Mucosa of gallbladder (tissue), 1 donor: ENCODE results near the gene GTF2IRD1. TPM values are rescaled to one million over a fixed set of nuclear protein-coding genes. Genes with fewer than 3 reads are reported as not detected.

Experiments
- total RNA-seq: library from RNA; stranded (reverse); gene quantifications from one replicate; pipeline ENCODE4 v1.2.1, GENCODE V29; 2021
- donor health status: DM: no; HTN: no; CAD: no.

The GTF2IRD1 gene
- total RNA-seq, 1 donor from 2014 or later: 28.9 TPM

Other genes with a start within 250 kb of the GTF2IRD1 start
- 25.1 TPM for gene LAT2, start 243.9 kb upstream of the GTF2IRD1 start, total RNA-seq
- 19.6 TPM for gene RFC2, start 199.5 kb upstream of the GTF2IRD1 start, total RNA-seq
- 71.7 TPM for gene CLIP2, start 164.5 kb upstream of the GTF2IRD1 start, total RNA-seq
- gene GTF2I, start 203.8 kb downstream of the GTF2IRD1 start, total RNA-seq: 345 TPM